Spleen (tissue), 7 donors: ENCODE measurements around the gene SGSH.

Source experiments
- CTCF ChIP-seq, 11 experiments: fragments of 200-600 bp in 7 of 11; fragments of 450-650 bp in 4 of 11; sonication (generic) in 4 of 11; IDR thresholded peaks in 8 of 11; conservative IDR thresholded peaks in 3 of 11; 1 replicate in 7 of 11; 2 replicates in 4 of 11; pipeline versions ENCODE4 v1.4.0 to v1.8.0; 2016 to 2021; ENCODE audit warnings: antibody characterized with exemption in 11 of 11, inconsistent platforms in 4 of 11, mild to moderate bottlenecking in 1 of 11
- POLR2A ChIP-seq, 3 donors: fragments of 450-650 bp; IDR thresholded peaks; one replicate each; pipeline ENCODE4 v1.5.1; 2017; ENCODE audit warnings: antibody characterized with exemption in 3 of 3, mild to moderate bottlenecking in 1 of 3
- donor health status: DM: no; HTN: no; CAD: no; lungs with moderate emphysema.
- donor health status: DM: no; HTN: no; CAD: no.
- donor health status: DM: no; HTN: no; CAD: no.

GRCh38 chr17:80269405-80269807 is 49.3 kb upstream of the SGSH start:
- TF ChIP-seq CTCF (IDR thresholded peaks at IDR 0.05 in 8 of 11, conservative IDR thresholded peaks at IDR 0.05 in 3 of 11) (no peak), POLR2A (IDR thresholded peaks at IDR 0.05) (no peak)
